IMR-90 (cell line): ENCODE data around the gene COL5A1. TPM values are rescaled to one million over a fixed set of nuclear protein-coding genes. Genes with fewer than 3 reads are reported as not detected.
A peak's percentile ranks its signal among the peaks of the same experiment; 100 is the strongest.

Source experiments
- ATAC-seq: fragments of 200-7000 bp; cut with Tn5 transposase; 2 replicates; pipeline ENCODE4 v1.9.1; 2020; ENCODE audit warnings: low read depth, mild to moderate bottlenecking, moderate library complexity
- BruUV-seq: library from RNA; stranded (reverse); fragments of 400-500 nt; replicated peaks from 2 replicates; lab custom pipeline; 2021; lab: Mats Ljungman, UMichigan
- CTCF ChIA-PET: fragments of 300-600 bp; formaldehyde crosslinking; extraction: SDS; loops from one replicate; lab custom pipeline; 2021; ENCODE audit warnings: antibody characterized with exemption; lab: Yijun Ruan, JAX
- POLR2A ChIA-PET: fragments of 300-600 bp; sonication (Branson Sonifier 250); formaldehyde crosslinking; loops from one replicate; lab custom pipeline; 2022; ENCODE audit warnings: antibody characterized with exemption; ENCODE audit not compliant: unreplicated experiment; lab: Charles Lee
- DNase-seq: peaks from one replicate; pipeline ENCODE4 v3.0.0; 2013
- H2AFZ ChIP-seq: replicated peaks from 2 replicates; pipeline ENCODE3; 2013; ENCODE audit warnings: low read length, mild to moderate bottlenecking; ENCODE audit not compliant: poor library complexity
- H2AK5ac ChIP-seq: 2 replicates; pipeline ENCODE4 v1.6.1; 2013; ENCODE audit warnings: low read depth, low read length, inconsistent platforms
- H2AK9ac ChIP-seq: replicated peaks from 2 replicates; pipeline ENCODE3; 2013; ENCODE audit warnings: mild to moderate bottlenecking, low read depth, low read length, moderate library complexity; ENCODE audit not compliant: poor library complexity
- H2BK120ac ChIP-seq: 2 replicates; pipeline ENCODE4 v1.6.1; 2013; ENCODE audit warnings: low read depth, low read length, inconsistent platforms
- H2BK15ac ChIP-seq: 3 replicates; pipeline ENCODE4 v1.6.1; 2013; ENCODE audit warnings: low read depth, low read length, inconsistent platforms
- H2BK20ac ChIP-seq: 2 replicates; pipeline ENCODE4 v1.6.1; 2013; ENCODE audit warnings: low read depth, mild to moderate bottlenecking, inconsistent platforms, low read length, moderate library complexity
- H2BK5ac ChIP-seq: 2 replicates; pipeline ENCODE4 v1.6.1; 2013; ENCODE audit warnings: mild to moderate bottlenecking, low read depth, low read length, inconsistent platforms; ENCODE audit not compliant: poor library complexity, severe bottlenecking
- H3K14ac ChIP-seq: replicated peaks from 2 replicates; pipeline ENCODE4 v1.6.1; 2013; ENCODE audit warnings: low read depth, low read length, inconsistent platforms
- H3K18ac ChIP-seq: 2 replicates; pipeline ENCODE4 v1.6.1; 2013; ENCODE audit warnings: low read depth, low read length, control low read depth
- H3K23ac ChIP-seq: 2 replicates; pipeline ENCODE4 v1.6.1; 2013; ENCODE audit warnings: low read depth, low read length, inconsistent platforms
- H3K27ac ChIP-seq: 2 replicates; pipeline ENCODE4 v1.5.1; 2013; ENCODE audit warnings: mild to moderate bottlenecking, control low read depth, low read length; ENCODE audit not compliant: insufficient read depth
- H3K27me3 ChIP-seq: 2 replicates; pipeline ENCODE4 v1.6.1; 2013; ENCODE audit warnings: low read length; ENCODE audit not compliant: control insufficient read depth, insufficient read depth
- H3K36me3 ChIP-seq: 2 replicates; pipeline ENCODE4 v1.6.1; 2013; ENCODE audit warnings: low read length, mixed read lengths; ENCODE audit not compliant: control insufficient read depth, insufficient read depth
- H3K4ac ChIP-seq: 2 replicates; pipeline ENCODE4 v1.6.1; 2013; ENCODE audit warnings: low read depth, low read length, inconsistent platforms
- H3K4me1 ChIP-seq: 2 replicates; pipeline ENCODE4 v1.6.1; 2013; ENCODE audit warnings: low read length, mixed read lengths; ENCODE audit not compliant: control insufficient read depth, insufficient read depth
- H3K4me2 ChIP-seq: 2 replicates; pipeline ENCODE4 v1.6.1; 2013; ENCODE audit warnings: low read depth, mild to moderate bottlenecking, control low read depth, low read length, moderate library complexity
- H3K4me3 ChIP-seq: 2 replicates; pipeline ENCODE4 v1.5.1; 2013; ENCODE audit warnings: low read depth, mild to moderate bottlenecking, control low read depth, low read length, moderate library complexity; ENCODE audit not compliant: insufficient read depth
- H3K56ac ChIP-seq: 2 replicates; pipeline ENCODE4 v1.6.1; 2013; ENCODE audit warnings: low read length, inconsistent platforms; ENCODE audit not compliant: insufficient read depth; ENCODE audit errors: extremely low read depth
- H3K79me1 ChIP-seq, 2 experiments: 2 replicates each; pipeline ENCODE4 v1.6.1; 2013; ENCODE audit warnings: low read length in 2 of 2, inconsistent platforms in 1 of 2, low read depth in 1 of 2
- H3K9ac ChIP-seq: 2 replicates; pipeline ENCODE4 v1.6.1; 2013; ENCODE audit warnings: low read depth, low read length, control low read depth
- H3K9me1 ChIP-seq: 2 replicates; pipeline ENCODE4 v1.6.1; 2013; ENCODE audit warnings: low read length, inconsistent platforms; ENCODE audit not compliant: insufficient read depth
- H3K9me3 ChIP-seq: 2 replicates; pipeline ENCODE4 v1.6.1; 2013; ENCODE audit warnings: low read length; ENCODE audit not compliant: control insufficient read depth, insufficient read depth
- H4K20me1 ChIP-seq: 2 replicates; pipeline ENCODE4 v1.6.1; 2013; ENCODE audit warnings: low read length, inconsistent platforms; ENCODE audit not compliant: insufficient read depth
- H4K5ac ChIP-seq: 2 replicates; pipeline ENCODE4 v1.6.1; 2013; ENCODE audit warnings: mild to moderate bottlenecking, low read depth, low read length, control low read depth
- H4K8ac ChIP-seq, 2 experiments: 2 replicates each; pipeline ENCODE4 v1.6.1; 2013; ENCODE audit warnings: low read depth in 2 of 2, low read length in 2 of 2, control low read depth in 1 of 2, inconsistent platforms in 1 of 2
- H4K91ac ChIP-seq: 2 replicates; pipeline ENCODE4 v1.6.1; 2013; ENCODE audit warnings: low read depth, low read length, inconsistent platforms; ENCODE audit not compliant: insufficient read depth
- CEBPB ChIP-seq: IDR thresholded peaks from 2 replicates; pipeline ENCODE4 v1.6.1; 2012; ENCODE audit warnings: low read depth, low read length, improper control_type of control experiment
- CHD1 ChIP-seq: IDR thresholded peaks from 2 replicates; pipeline ENCODE4 v1.6.1; 2012; ENCODE audit warnings: low read depth, low read length, improper control_type of control experiment
- CTCF ChIP-seq: conservative IDR thresholded peaks from 2 replicates; pipeline ENCODE4 v1.5.1; 2012; ENCODE audit warnings: mild to moderate bottlenecking, low read depth, low read length, improper control_type of control experiment
- FOS ChIP-seq: fragments of 150-350 bp; IDR thresholded peaks from 2 replicates; pipeline ENCODE4 v1.6.1; 2016; ENCODE audit warnings: low read depth, low read length
- MAZ ChIP-seq: IDR thresholded peaks from 2 replicates; pipeline ENCODE4 v1.6.1; 2012; ENCODE audit warnings: low read depth, mild to moderate bottlenecking, low read length, improper control_type of control experiment, moderate library complexity, borderline replicate concordance
- MXI1 ChIP-seq: IDR thresholded peaks from 2 replicates; pipeline ENCODE4 v1.6.1; 2012; ENCODE audit warnings: low read depth, mild to moderate bottlenecking, low read length, moderate library complexity, borderline replicate concordance
- NFE2L2 ChIP-seq: fragments of 150-350 bp; IDR thresholded peaks from 2 replicates; pipeline ENCODE4 v1.6.1; 2016; ENCODE audit warnings: low read depth, mild to moderate bottlenecking, low read length
- POLR2A ChIP-seq: IDR thresholded peaks from 2 replicates; pipeline ENCODE4 v1.6.1; 2012; ENCODE audit warnings: mild to moderate bottlenecking, low read depth, low read length
- RAD21 ChIP-seq: IDR thresholded peaks from 2 replicates; pipeline ENCODE4 v1.6.1; 2012; ENCODE audit warnings: low read length, improper control_type of control experiment
- RCOR1 ChIP-seq: IDR thresholded peaks from 2 replicates; pipeline ENCODE4 v1.6.1; 2012; ENCODE audit warnings: mild to moderate bottlenecking, low read length, improper control_type of control experiment; ENCODE audit not compliant: insufficient replicate concordance
- SMC3 ChIP-seq: fragments of 150-350 bp; IDR thresholded peaks from 2 replicates; pipeline ENCODE4 v1.6.1; 2016; ENCODE audit warnings: low read depth, mild to moderate bottlenecking, antibody characterized with exemption, low read length, moderate library complexity
- WGBS, 2 experiments: methylation state at CpG; one replicate each; pipeline versions ENCODE4 v1.1.5 to v1.1.7; 2013; ENCODE audit warnings: missing lambda C conversion rate in 2 of 2; ENCODE audit not compliant: insufficient read length in 1 of 2; ENCODE audit errors: extremely low coverage in 2 of 2; 5-methylcytosine and 5-hydroxymethylcytosine counted together
- dilution Hi-C: fragments of 300-500 bp; cut with HindIII; formaldehyde crosslinking; loops from one replicate; pipeline ENCODE4 v1.14.3; 2018; ENCODE audit warnings: low sequenced_read_pairs; ENCODE audit not compliant: unreplicated experiment
- in situ Hi-C: fragments of 300-500 bp; cut with MboI; formaldehyde crosslinking; loops from 3 replicates; pipeline ENCODE4 v1.14.3; 2019; ENCODE audit warnings: low sequenced_read_pairs, inconsistent platforms, mixed read lengths
- intact Hi-C: fragments of 100-400 bp; cut with micrococcal nuclease; formaldehyde crosslinking; loops from 2 replicates; pipeline ENCODE4 v1.10.0; 2022
- polyA plus RNA-seq, 3 experiments: library from polyadenylated mRNA; depleted of rRNA; stranded (reverse); fragments of >200 nt; gene quantifications; 2 replicates each; pipeline ENCODE4 v1.2.3, GENCODE V29; 2012; ENCODE audit warnings: low replicate concordance in 1 of 3
- total RNA-seq: library from RNA; depleted of rRNA; stranded (reverse); fragments of >200 nt; gene quantifications from 2 replicates; pipeline ENCODE4 v1.2.3, GENCODE V29; 2012
- TF ChIP-seq, protein P1 (sequence below): fragments of 150-350 bp; IDR thresholded peaks from 2 replicates; pipeline ENCODE4 v1.6.1; 2016; ENCODE audit warnings: low read depth, mild to moderate bottlenecking, low read length, moderate library complexity, borderline replicate concordance

Gene COL5A1
- total and polyA plus RNA-seq, 2 of the 4 experiments (the other 2 are of a cell fraction): 19.2 to 173 TPM

- Histone ChIP-seq H3K9me1 (peaks cover 64% of the 10 kb centered on the region), H3K9me3 (no peaks in the 10 kb centered on the region), H3K4me2 (peak overlapping the region; percentile 10; the same call in 1 of the 2 replicates), H3K4me1 (peaks cover 40% of the 10 kb centered on the region), H3K9ac (0 out of 2 replicates have a peak overlapping the region, but pooled peaks have one; percentile 2), H3K27ac (peak overlapping the region; percentile 28), H4K5ac (no peak overlapping the region), H3K23ac (peak overlapping the region; percentile 53), H2AK9ac (no peak overlapping the region), H3K18ac (peak overlapping the region; percentile 50), H2BK15ac (peak overlapping the region; percentile 11; the same call in 1 of the 3 replicates), H2AFZ (no peak overlapping the region), H3K4ac (peak overlapping the region; percentile 54), H2BK20ac (0 out of 2 replicates have a peak overlapping the region, but pooled peaks have one; percentile 6), H3K4me3 (no peak overlapping the region), H3K56ac (no peak overlapping the region), H3K14ac (peak overlapping the region; percentile 38), H4K91ac (peak overlapping the region; percentile 5; the same call in 1 of the 2 replicates), H2AK5ac (peak overlapping the region; percentile 89), H3K36me3 (peaks cover 23% of the 10 kb centered on the region), H3K79me1 (peaks cover 58 to 84% of the 10 kb centered on the region in 2 experiments), H4K20me1 (peaks cover 90% of the 10 kb centered on the region), H2BK5ac (peak overlapping the region; percentile 14), H3K27me3 (no peaks in the 10 kb centered on the region), H4K8ac (peak overlapping the region in 1 of 2 experiments; percentile 4; a peak in 1 of 4 replicates), H2BK120ac (peak overlapping the region; percentile 10)
- TF ChIP-seq CTCF: no peak
- TF ChIP-seq MAZ: no peak
- no peak for TF ChIP-seq RAD21
- no peak for TF ChIP-seq CEBPB
- TF ChIP-seq RCOR1: no peak
- TF ChIP-seq MXI1: no peak
- TF ChIP-seq POLR2A: no peak
- TF ChIP-seq SMC3: no peak
- no peak for TF ChIP-seq CHD1
- TF ChIP-seq FOS: no peak
- no peak for TF ChIP-seq NFE2L2
- TF ChIP-seq, protein P1, sequence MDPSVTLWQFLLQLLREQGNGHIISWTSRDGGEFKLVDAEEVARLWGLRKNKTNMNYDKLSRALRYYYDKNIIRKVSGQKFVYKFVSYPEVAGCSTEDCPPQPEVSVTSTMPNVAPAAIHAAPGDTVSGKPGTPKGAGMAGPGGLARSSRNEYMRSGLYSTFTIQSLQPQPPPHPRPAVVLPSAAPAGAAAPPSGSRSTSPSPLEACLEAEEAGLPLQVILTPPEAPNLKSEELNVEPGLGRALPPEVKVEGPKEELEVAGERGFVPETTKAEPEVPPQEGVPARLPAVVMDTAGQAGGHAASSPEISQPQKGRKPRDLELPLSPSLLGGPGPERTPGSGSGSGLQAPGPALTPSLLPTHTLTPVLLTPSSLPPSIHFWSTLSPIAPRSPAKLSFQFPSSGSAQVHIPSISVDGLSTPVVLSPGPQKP: no peak
- 42% methylated on average over 2 of the region's 9 CpGs; no CpG with 5 or more reads in 1 of the 2 experiments for WGBS, 2 experiments
- ATAC-seq: no peak; the same call in 1 of the 2 replicates
- dilution Hi-C loops (no loop called here), in situ Hi-C loops (loop anchor here (10.0 kb wide), 1 partner anchor 505 kb away; the partner anchor contains the start of gene RNU6ATAC), intact Hi-C loops (no loop called here)
- DNase-seq: no peak
- ChIA-PET CTCF (no interaction called here), POLR2A (no interaction called here)
- BruUV-seq: no TSS peak
These were observed 27.9 kb downstream of the COL5A1 start for GRCh38 chr9:134669399-134669955.
